Activated CD4-positive, alpha-beta T cell treated with anti-CD3 and anti-CD28 coated beads, Interleukin-2, amount 10 ng/mL, durations not matched to agents 7 days and 5 days (primary cell): ENCODE data around the gene GPR157. TPM values are rescaled to one million over a fixed set of nuclear protein-coding genes. Genes with fewer than 3 reads are reported as not detected.
"Not testable (repeated sequence)": the region's sequence is repeated elsewhere in the genome, so short reads cannot be mapped to it uniquely, and the experiment has no call there.

ENCODE experiments used
- CTCF ChIA-PET: fragments of 350-600 bp; sonication (Branson Sonifier 250); formaldehyde crosslinking; loops from one replicate; lab custom pipeline; 2021; ENCODE audit warnings: antibody characterized with exemption; lab: Charles Lee
- POLR2A ChIA-PET: fragments of 350-600 bp; sonication (Branson Sonifier 250); formaldehyde crosslinking; loops from one replicate; lab custom pipeline; 2021; ENCODE audit warnings: antibody characterized with exemption; lab: Charles Lee
- DNase-seq: peaks from one replicate; pipeline ENCODE4 v3.0.0-alpha.2; 2020
- H3K27ac Mint-ChIP-seq: one replicate; pipeline ENCODE4 v1.8.0; 2021; ENCODE audit warnings: mild to moderate bottlenecking, moderate library complexity, mixed read lengths
- H3K27me3 Mint-ChIP-seq: one replicate; pipeline ENCODE4 v1.8.0; 2021; ENCODE audit warnings: mixed read lengths
- H3K36me3 Mint-ChIP-seq: one replicate; pipeline ENCODE4 v1.8.0; 2021; ENCODE audit warnings: low read depth, mixed read lengths
- H3K4me1 Mint-ChIP-seq: one replicate; pipeline ENCODE4 v1.8.0; 2021; ENCODE audit warnings: mixed read lengths
- H3K4me3 Mint-ChIP-seq: one replicate; pipeline ENCODE4 v1.8.0; 2021; ENCODE audit warnings: mild to moderate bottlenecking, moderate library complexity, mixed read lengths
- H3K9me3 Mint-ChIP-seq: one replicate; pipeline ENCODE4 v1.8.0; 2021; ENCODE audit warnings: mixed read lengths
- total RNA-seq, 2 experiments: library from RNA; stranded (reverse); gene quantifications; one replicate each; pipeline ENCODE4 v1.2.3, GENCODE V29; 2021

Gene GPR157
- total RNA-seq, 2 experiments from 2014 or later = 3.4 to 5.7 TPM

DNA sequence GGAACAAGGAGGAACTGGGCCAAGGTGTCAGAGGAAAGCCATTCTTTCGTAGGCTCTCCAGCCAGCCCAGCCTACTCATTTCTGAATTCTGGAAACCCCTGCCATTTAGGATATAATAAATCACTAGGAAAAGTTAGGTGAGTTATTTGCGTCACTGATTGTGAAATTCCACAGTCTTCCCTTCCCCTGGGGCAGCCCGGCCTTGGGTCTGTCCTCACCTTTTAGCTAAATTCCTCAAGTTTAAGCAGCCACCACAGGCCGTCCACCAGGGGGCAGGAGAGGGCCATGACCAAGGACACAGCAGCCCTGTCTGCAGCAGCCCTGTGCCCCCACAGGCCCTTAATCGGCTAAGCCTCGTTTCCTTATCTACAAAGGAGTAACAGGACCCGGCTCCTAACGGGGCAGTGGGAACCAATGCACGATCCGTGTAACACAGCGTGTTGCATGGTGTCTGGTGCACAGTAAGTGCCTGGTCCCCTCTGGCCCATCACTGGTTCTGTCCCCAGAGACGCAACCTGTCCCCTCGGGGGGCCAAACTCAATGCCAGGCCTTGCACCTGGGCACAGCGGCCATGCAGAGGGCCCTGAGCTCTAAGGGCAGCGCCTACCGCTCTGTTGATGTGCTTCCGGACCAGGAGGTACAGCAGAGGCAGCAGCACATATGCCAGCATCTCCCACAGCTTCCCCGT is 18.1 kb downstream of the GPR157 start:
- Mint-ChIP-seq H3K27ac (no peak overlapping the region), H3K4me1 (peaks cover 31% of the 10 kb centered on the region), H3K4me3 (no peak overlapping the region), H3K36me3 (no peaks in the 10 kb centered on the region), H3K27me3 (no peaks in the 10 kb centered on the region), H3K9me3 (no peaks in the 10 kb centered on the region)
- DNase-seq = peak; percentile 90
- CTCF ChIA-PET = interaction anchor here (0.6 to 2.8 kb wide), 22 partner anchors 8 to 380 kb away, joined by 3 to 14 read pairs (median 5); no protein-coding TSS in a partner anchor
- POLR2A ChIA-PET = interaction anchor here (0.6 kb wide), 1 partner anchor 247 kb away, joined by 3 read pairs; no protein-coding TSS in a partner anchor

GRCh38 chr1:9108056-9108665 is 20.7 kb downstream of the GPR157 start:
- DNase-seq = no peak
- Mint-ChIP-seq H3K36me3 (no peaks in the 10 kb centered on the region), H3K27me3 (no peaks in the 10 kb centered on the region), H3K4me3 (no peak overlapping the region), H3K27ac (no peak overlapping the region), H3K4me1 (peaks cover 25% of the 10 kb centered on the region), H3K9me3 (no peaks in the 10 kb centered on the region)
- POLR2A ChIA-PET = no interaction called here
- CTCF ChIA-PET = interaction anchor here (0.6 to 2.0 kb wide), 6 partner anchors 10 to 712 kb away, joined by 3 to 4 read pairs (median 4); partner anchors contain the start of gene H6PD

- peaks cover 17% of the 10 kb centered on the region for H3K4me1 Mint-ChIP-seq
- CTCF ChIA-PET = interaction anchor here (2.0 kb wide), 1 partner anchor 13 kb away, joined by 4 read pairs; no protein-coding TSS in a partner anchor
- H3K9me3 Mint-ChIP-seq = no peaks in the 10 kb centered on the region
- H3K4me3 Mint-ChIP-seq = no peak overlapping the region
- POLR2A ChIA-PET = no interaction called here
- no peak overlapping the region for H3K27ac Mint-ChIP-seq
- H3K27me3 Mint-ChIP-seq = no peaks in the 10 kb centered on the region
- no peaks in the 10 kb centered on the region for H3K36me3 Mint-ChIP-seq
- no peak for DNase-seq
Observed at GRCh38 chr1:9107136-9107535, 21.8 kb downstream of the GPR157 start.

GRCh38 chr1:9106286-9106685 is 22.6 kb downstream of the GPR157 start:
- H3K27ac Mint-ChIP-seq = no peak overlapping the region
- DNase-seq = no peak
- no peak overlapping the region for H3K4me3 Mint-ChIP-seq
- ChIA-PET POLR2A (no interaction called here), CTCF (interaction anchor here (0.8 to 1.6 kb wide), 3 partner anchors 9 to 102 kb away, joined by 3 to 7 read pairs (median 4); no protein-coding TSS in a partner anchor)
- no peaks in the 10 kb centered on the region for H3K36me3 Mint-ChIP-seq
- no peaks in the 10 kb centered on the region for H3K27me3 Mint-ChIP-seq
- peaks cover 9% of the 10 kb centered on the region for H3K4me1 Mint-ChIP-seq
- no peaks in the 10 kb centered on the region for H3K9me3 Mint-ChIP-seq

DNA sequence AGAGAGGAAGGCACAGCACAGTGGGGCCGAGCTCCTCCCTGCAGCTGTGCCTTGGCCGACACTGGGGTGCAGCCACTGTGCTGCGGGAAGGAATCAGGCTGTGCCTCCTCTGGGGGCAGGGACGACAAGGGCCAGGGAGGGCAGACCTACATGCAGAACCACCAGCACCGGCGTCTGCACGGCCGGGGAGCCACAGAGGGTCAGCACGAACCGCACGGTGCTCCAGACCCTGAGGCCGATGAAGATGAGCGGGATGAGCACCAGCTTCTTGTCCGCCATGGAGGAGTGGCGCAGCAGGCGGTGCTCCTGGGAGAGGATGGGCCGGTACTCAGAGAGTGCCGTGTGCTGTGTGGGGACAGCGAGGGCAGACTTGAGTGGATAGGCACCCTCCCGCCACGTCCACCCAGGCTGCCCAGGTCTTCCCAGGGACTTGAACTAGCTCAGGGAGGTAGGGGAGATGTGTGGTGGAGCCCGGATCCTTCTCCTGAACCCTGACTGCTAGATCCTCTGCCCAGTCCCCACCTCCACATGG is 23.5 kb downstream of the GPR157 start:
- POLR2A ChIA-PET = no interaction called here
- Mint-ChIP-seq H3K4me3 (no peak overlapping the region), H3K27ac (no peak overlapping the region), H3K9me3 (no peaks in the 10 kb centered on the region), H3K27me3 (no peaks in the 10 kb centered on the region), H3K4me1 (peaks cover under 1% of the 10 kb centered on the region), H3K36me3 (no peaks in the 10 kb centered on the region)
- DNase-seq = no peak
- CTCF ChIA-PET = interaction anchor here (0.7 to 1.6 kb wide), 5 partner anchors 8 to 101 kb away, joined by 3 to 7 read pairs (median 4); no protein-coding TSS in a partner anchor

GRCh38 chr1:9101510-9102146 is 27.3 kb downstream of the GPR157 start:
- Mint-ChIP-seq H3K27me3 (peaks cover 2% of the 10 kb centered on the region), H3K9me3 (no peaks in the 10 kb centered on the region), H3K36me3 (no peaks in the 10 kb centered on the region), H3K4me1 (no peaks in the 10 kb centered on the region), H3K4me3 (no peak overlapping the region), H3K27ac (no peak overlapping the region)
- CTCF ChIA-PET = interaction anchor here (0.7 to 2.0 kb wide), 8 partner anchors 10 to 243 kb away, joined by 3 to 14 read pairs (median 3); no protein-coding TSS in a partner anchor
- POLR2A ChIA-PET = no interaction called here
- peak; percentile 48 for DNase-seq

- no peak for DNase-seq
- CTCF ChIA-PET = interaction anchor here (0.6 to 2.0 kb wide), 3 partner anchors 11 to 242 kb away, joined by 3 to 14 read pairs (median 3); no protein-coding TSS in a partner anchor
- H3K27me3 Mint-ChIP-seq = peaks cover 6% of the 10 kb centered on the region
- no peaks in the 10 kb centered on the region for H3K9me3 Mint-ChIP-seq
- H3K27ac Mint-ChIP-seq = no peak overlapping the region
- H3K36me3 Mint-ChIP-seq = no peaks in the 10 kb centered on the region
- H3K4me1 Mint-ChIP-seq = no peaks in the 10 kb centered on the region
- no peak overlapping the region for H3K4me3 Mint-ChIP-seq
- POLR2A ChIA-PET = no interaction called here
Observed at GRCh38 chr1:9100471-9101043, 28.3 kb downstream of the GPR157 start.

DNA sequence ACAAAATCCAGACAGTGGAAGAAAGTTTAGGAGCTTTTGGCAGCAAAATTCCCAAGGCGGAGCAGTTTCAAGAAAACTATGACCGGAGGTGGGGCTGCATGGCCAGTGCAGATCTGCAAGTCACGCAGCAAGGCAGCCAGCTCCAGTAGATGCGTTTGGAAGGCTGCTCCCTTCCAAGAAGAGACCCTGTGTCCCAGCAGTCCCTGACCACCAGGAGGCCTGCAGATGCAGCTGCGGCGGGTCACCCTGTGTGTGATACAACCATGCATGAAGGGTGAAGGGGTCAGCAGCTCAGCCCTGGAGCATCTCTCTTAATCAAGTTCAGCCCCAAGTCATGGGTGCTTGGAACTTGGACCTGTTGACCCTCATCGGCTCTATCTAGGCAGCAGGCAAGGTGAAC is 29.3 kb downstream of the GPR157 start:
- no peak overlapping the region for H3K27ac Mint-ChIP-seq
- peaks cover 7% of the 10 kb centered on the region for H3K27me3 Mint-ChIP-seq
- no peak overlapping the region for H3K4me3 Mint-ChIP-seq
- no peak for DNase-seq
- no peaks in the 10 kb centered on the region for H3K4me1 Mint-ChIP-seq
- no peaks in the 10 kb centered on the region for H3K36me3 Mint-ChIP-seq
- no peaks in the 10 kb centered on the region for H3K9me3 Mint-ChIP-seq
- ChIA-PET POLR2A (no interaction called here), CTCF (interaction anchor here (0.6 kb wide), 1 partner anchor 299 kb away, joined by 4 read pairs; no protein-coding TSS in a partner anchor)

DNA sequence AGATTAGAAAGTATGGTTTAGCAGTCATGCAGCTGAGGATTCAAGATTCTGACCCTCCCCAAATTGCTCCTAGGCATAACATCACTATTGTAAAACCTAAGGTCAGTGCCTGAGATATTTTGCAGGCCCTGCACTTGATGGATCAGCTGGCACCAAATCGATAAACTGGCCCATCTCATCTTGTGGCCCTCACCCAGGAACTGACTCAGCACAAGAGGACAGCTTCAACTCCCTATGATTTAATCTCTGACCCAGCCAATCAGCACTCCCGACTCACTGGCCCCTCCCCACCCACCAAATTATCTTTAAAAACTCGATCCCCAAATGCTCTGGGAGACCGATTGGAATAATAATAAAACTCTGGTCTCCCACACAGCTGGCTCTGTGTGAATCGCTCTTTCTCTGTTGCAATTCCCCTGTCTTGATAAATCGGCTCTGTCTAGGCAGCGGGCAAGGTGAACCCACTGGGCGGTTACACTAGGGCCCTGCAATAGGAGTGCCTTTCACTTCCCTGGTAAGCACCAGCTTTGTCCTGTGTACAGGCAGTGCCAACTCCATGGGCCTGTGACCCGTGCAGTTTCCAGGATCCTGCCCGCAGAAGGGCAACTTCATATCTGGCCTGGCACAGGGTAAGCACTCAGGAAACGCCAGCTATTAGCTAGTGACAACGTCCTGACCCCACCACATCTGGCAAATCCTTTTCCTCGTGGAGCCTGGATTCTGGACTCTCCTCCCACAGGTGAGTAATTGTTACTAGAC is 30.8 kb downstream of the GPR157 start:
- peaks cover 7% of the 10 kb centered on the region for H3K27me3 Mint-ChIP-seq
- H3K27ac Mint-ChIP-seq = no peak overlapping the region
- no peaks in the 10 kb centered on the region for H3K4me1 Mint-ChIP-seq
- H3K9me3 Mint-ChIP-seq = no peaks in the 10 kb centered on the region
- H3K4me3 Mint-ChIP-seq = no peak overlapping the region
- CTCF ChIA-PET = interaction anchor here (0.6 to 1.5 kb wide), 4 partner anchors 8 to 360 kb away, joined by 3 to 5 read pairs (median 4); no protein-coding TSS in a partner anchor
- no peaks in the 10 kb centered on the region for H3K36me3 Mint-ChIP-seq
- POLR2A ChIA-PET = no interaction called here
- no peak for DNase-seq

DNA sequence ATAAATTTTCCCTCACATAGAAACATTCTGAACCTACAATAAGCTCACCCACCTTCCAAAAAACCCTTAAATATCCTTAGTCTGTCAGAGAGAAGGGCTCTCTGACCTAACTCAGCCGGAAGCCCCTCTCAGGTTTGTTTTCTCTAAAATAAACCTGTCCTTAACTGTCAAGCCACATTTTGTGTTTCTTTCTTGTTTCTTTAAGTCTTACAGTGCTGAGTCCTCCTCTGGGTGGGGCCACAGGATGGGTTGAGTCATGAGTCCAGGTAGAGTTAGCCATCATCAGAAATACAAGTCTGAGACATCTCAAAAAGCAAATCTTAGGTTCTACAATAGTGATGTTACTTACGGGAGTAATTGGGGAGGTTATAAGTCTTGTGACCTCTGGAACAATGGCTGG is 33.1 kb downstream of the GPR157 start:
- ChIA-PET POLR2A (no interaction called here), CTCF (interaction anchor here (1.4 kb wide), 1 partner anchor 15 kb away, joined by 4 read pairs; no protein-coding TSS in a partner anchor)
- H3K4me3 Mint-ChIP-seq = no peak overlapping the region
- DNase-seq = no peak
- no peaks in the 10 kb centered on the region for H3K4me1 Mint-ChIP-seq
- H3K27me3 Mint-ChIP-seq = peaks cover 7% of the 10 kb centered on the region
- H3K36me3 Mint-ChIP-seq = no peaks in the 10 kb centered on the region
- no peaks in the 10 kb centered on the region for H3K9me3 Mint-ChIP-seq
- no peak overlapping the region for H3K27ac Mint-ChIP-seq

- H3K27me3 Mint-ChIP-seq, H3K4me3 Mint-ChIP-seq, H3K36me3 Mint-ChIP-seq, POLR2A ChIA-PET, DNase-seq, H3K4me1 Mint-ChIP-seq, H3K27ac Mint-ChIP-seq, H3K9me3 Mint-ChIP-seq: not testable (repeated sequence)
- CTCF ChIA-PET = interaction anchor here (1.3 kb wide), 1 partner anchor 16 kb away, joined by 3 read pairs; no protein-coding TSS in a partner anchor
Observed at GRCh38 chr1:9093996-9094595, 34.8 kb downstream of the GPR157 start.
